GM23248 (cell line): ENCODE measurements around the gene CHD3. TPM values are rescaled to one million over a fixed set of nuclear protein-coding genes. Genes with fewer than 3 reads are reported as not detected.

Experiments used
- DNase-seq: peaks from one replicate; pipeline ENCODE4 v3.0.0-alpha.2; 2015
- H2AFZ ChIP-seq: fragments of 200-600 bp; sonication (generic); 2 replicates; pipeline ENCODE4 v1.6.1; 2016; ENCODE audit warnings: antibody characterized with exemption
- H3F3A ChIP-seq: fragments of 200-600 bp; sonication (generic); 2 replicates; pipeline ENCODE4 v1.6.1; 2016; ENCODE audit warnings: mild to moderate bottlenecking, antibody characterized with exemption, mixed run types; ENCODE audit not compliant: insufficient read depth
- H3K27ac ChIP-seq: fragments of 200-600 bp; sonication (generic); 2 replicates; pipeline ENCODE4 v1.5.1; 2016; ENCODE audit warnings: mild to moderate bottlenecking
- H3K27me3 ChIP-seq: fragments of 200-600 bp; sonication (generic); replicated peaks from 2 replicates; pipeline ENCODE4 v1.6.1; 2016; ENCODE audit warnings: mild to moderate bottlenecking; ENCODE audit not compliant: insufficient read depth
- H3K36me3 ChIP-seq: fragments of 200-600 bp; sonication (generic); 2 replicates; pipeline ENCODE4 v1.6.1; 2016; ENCODE audit warnings: low read depth, mild to moderate bottlenecking
- H3K4me1 ChIP-seq: fragments of 200-600 bp; sonication (generic); 2 replicates; pipeline ENCODE4 v1.6.1; 2016; ENCODE audit warnings: mild to moderate bottlenecking; ENCODE audit not compliant: insufficient read depth
- H3K4me2 ChIP-seq: fragments of 200-600 bp; sonication (generic); one replicate; pipeline ENCODE4 v1.6.1; 2016; ENCODE audit warnings: mild to moderate bottlenecking; ENCODE audit not compliant: unreplicated experiment
- H3K4me3 ChIP-seq: fragments of 200-600 bp; sonication (generic); 2 replicates; pipeline ENCODE4 v1.5.1; 2016; ENCODE audit warnings: mild to moderate bottlenecking
- H3K79me2 ChIP-seq: fragments of 200-600 bp; sonication (generic); 2 replicates; pipeline ENCODE4 v1.6.1; 2016; ENCODE audit warnings: mild to moderate bottlenecking; ENCODE audit not compliant: insufficient read depth
- H3K9ac ChIP-seq: fragments of 200-600 bp; sonication (generic); 2 replicates; pipeline ENCODE4 v1.6.1; 2016; ENCODE audit warnings: mild to moderate bottlenecking
- H3K9me2 ChIP-seq: fragments of 200-600 bp; sonication (generic); 2 replicates; pipeline ENCODE4 v1.6.1; 2016; ENCODE audit warnings: mixed run types, mild to moderate bottlenecking, moderate library complexity; ENCODE audit not compliant: insufficient read depth
- H3K9me3 ChIP-seq: fragments of 200-600 bp; sonication (generic); one replicate; pipeline ENCODE4 v1.6.1; 2017; ENCODE audit warnings: low read depth
- H4K20me1 ChIP-seq: fragments of 200-600 bp; sonication (generic); 2 replicates; pipeline ENCODE4 v1.6.0; 2016; ENCODE audit not compliant: insufficient read depth
- EZH2 ChIP-seq: fragments of 200-600 bp; sonication (generic); IDR thresholded peaks from 2 replicates; pipeline ENCODE4 v1.6.1; 2018; ENCODE audit warnings: antibody characterized with exemption, mild to moderate bottlenecking; ENCODE audit not compliant: insufficient read depth, poor library complexity, severe bottlenecking
- EZH2phosphoT487 ChIP-seq: fragments of 200-600 bp; sonication (generic); IDR thresholded peaks from 2 replicates; pipeline ENCODE4 v1.6.1; 2018; ENCODE audit warnings: antibody characterized with exemption, moderate library complexity, mild to moderate bottlenecking, low read depth; ENCODE audit not compliant: insufficient read depth
- WGBS, 2 experiments: methylation state at CpG; one replicate each; pipeline ENCODE4 v1.1.6; 2015 to 2017; ENCODE audit warnings: low lambda C conversion rate in 2 of 2, low coverage in 1 of 2; ENCODE audit errors: missing lambda C conversion rate in 2 of 2; 5-methylcytosine and 5-hydroxymethylcytosine counted together
- in situ Hi-C: fragments of 300-500 bp; cut with MboI; formaldehyde crosslinking; loops from 2 replicates; pipeline ENCODE4 v1.15.0; 2020
- polyA plus RNA-seq: library from polyadenylated mRNA; unstranded; fragments of >200 nt; fragmentation: Nextera tagmentation; extraction: Ambion mirVana; gene quantifications from 2 replicates; pipeline ENCODE4 v1.2.1, GENCODE V29; 2016
- total RNA-seq: library from RNA; depleted of rRNA; stranded (reverse); fragments of >200 nt; shearing (Covaris generic); gene quantifications from 2 replicates; pipeline ENCODE4 v1.2.3, GENCODE V29; 2014

CHD3 gene
- total and polyA plus RNA-seq, 2 experiments from 2014 or later = 16.0 to 73.6 TPM

DNA sequence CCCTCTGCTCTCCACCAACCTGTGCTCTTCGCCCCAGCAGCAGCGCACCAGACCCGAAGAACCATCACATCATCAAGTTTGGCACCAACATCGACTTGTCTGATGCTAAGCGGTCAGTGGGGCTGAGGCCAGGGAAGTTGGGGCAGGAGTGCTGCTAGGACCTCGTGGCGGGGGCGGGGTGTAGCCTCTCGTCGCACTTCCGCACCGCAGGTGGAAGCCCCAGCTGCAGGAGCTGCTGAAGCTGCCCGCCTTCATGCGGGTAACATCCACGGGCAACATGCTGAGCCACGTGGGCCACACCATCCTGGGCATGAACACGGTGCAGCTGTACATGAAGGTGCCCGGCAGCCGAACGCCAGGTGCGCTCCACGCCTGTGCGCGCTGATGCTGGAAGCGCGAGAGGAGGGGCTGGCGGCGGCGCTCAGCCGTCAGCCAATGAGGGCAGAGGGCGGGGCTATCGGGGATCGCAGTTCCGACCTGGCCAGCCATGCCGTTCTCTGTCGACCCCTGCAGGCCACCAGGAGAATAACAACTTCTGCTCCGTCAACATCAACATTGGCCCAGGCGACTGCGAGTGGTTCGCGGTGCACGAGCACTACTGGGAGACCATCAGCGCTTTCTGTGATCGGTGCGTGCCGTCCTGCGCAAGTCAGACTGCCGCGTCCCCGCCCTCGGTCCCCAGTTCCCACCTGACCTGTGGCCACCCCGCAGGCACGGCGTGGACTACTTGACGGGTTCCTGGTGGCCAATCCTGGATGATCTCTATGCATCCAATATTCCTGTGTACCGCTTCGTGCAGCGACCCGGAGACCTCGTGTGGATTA lies 36.9 kb upstream of the CHD3 start:
- in situ Hi-C loops = loop anchor here (10.0 kb wide), 1 partner anchor 107 kb away; no protein-coding TSS in a partner anchor
- Histone ChIP-seq H3K4me1 (0 out of 2 replicates have a peak, but pooled peaks cover 8% of the 10 kb centered on the region), H3K27ac (no peak overlapping the region), H4K20me1 (no peaks in the 10 kb centered on the region), H2AFZ (no peak overlapping the region), H3K9me3 (no peaks in the 10 kb centered on the region), H3F3A (peaks cover 36% of the 10 kb centered on the region; the same call in 1 of the 2 replicates), H3K4me2 (no peak overlapping the region), H3K4me3 (no peak overlapping the region), H3K79me2 (peaks cover 54% of the 10 kb centered on the region), H3K9me2 (no peaks in the 10 kb centered on the region), H3K36me3 (no peaks in the 10 kb centered on the region; the same call in 1 of the 2 replicates), H3K9ac (no peak overlapping the region), H3K27me3 (no peaks in the 10 kb centered on the region)
- peak; percentile 93 for DNase-seq
- TF ChIP-seq EZH2phosphoT487 (no peak), EZH2 (no peak)
- WGBS, 2 experiments = 25 to 27% methylated on average over 53 to 59 of the region's 60 CpGs

DNA sequence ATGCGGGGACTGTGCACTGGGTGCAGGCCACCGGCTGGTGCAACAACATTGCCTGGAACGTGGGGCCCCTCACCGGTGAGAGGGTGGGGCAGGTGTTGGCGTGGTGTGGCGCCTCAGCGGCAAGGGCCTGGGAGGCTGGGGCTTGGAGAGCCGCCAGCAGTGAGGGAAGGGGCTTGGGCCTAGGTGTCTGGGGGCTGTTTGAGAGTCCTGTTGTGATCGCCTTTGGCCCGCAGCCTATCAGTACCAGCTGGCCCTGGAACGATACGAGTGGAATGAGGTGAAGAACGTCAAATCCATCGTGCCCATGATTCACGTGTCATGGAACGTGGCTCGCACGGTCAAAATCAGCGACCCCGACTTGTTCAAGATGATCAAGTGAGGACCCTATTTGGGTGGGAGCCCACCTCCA lies 36.3 kb upstream of the CHD3 start:
- Histone ChIP-seq H3K9ac (no peak overlapping the region), H3K4me3 (no peak overlapping the region), H4K20me1 (no peaks in the 10 kb centered on the region), H3K4me2 (no peak overlapping the region), H3K4me1 (0 out of 2 replicates have a peak, but pooled peaks cover 8% of the 10 kb centered on the region), H2AFZ (no peak overlapping the region), H3K79me2 (peaks cover 50% of the 10 kb centered on the region), H3K27me3 (no peaks in the 10 kb centered on the region), H3F3A (peaks cover 38% of the 10 kb centered on the region; the same call in 1 of the 2 replicates), H3K9me3 (no peaks in the 10 kb centered on the region), H3K9me2 (no peaks in the 10 kb centered on the region), H3K27ac (no peak overlapping the region), H3K36me3 (no peaks in the 10 kb centered on the region; the same call in 1 of the 2 replicates)
- no peak for TF ChIP-seq EZH2
- no peak for TF ChIP-seq EZH2phosphoT487
- in situ Hi-C loops = loop anchor here (10.0 kb wide), 1 partner anchor 107 kb away; no protein-coding TSS in a partner anchor
- no peak for DNase-seq
- 76 to 81% methylated on average over 19 to 20 of the region's 20 CpGs for WGBS, 2 experiments

DNA sequence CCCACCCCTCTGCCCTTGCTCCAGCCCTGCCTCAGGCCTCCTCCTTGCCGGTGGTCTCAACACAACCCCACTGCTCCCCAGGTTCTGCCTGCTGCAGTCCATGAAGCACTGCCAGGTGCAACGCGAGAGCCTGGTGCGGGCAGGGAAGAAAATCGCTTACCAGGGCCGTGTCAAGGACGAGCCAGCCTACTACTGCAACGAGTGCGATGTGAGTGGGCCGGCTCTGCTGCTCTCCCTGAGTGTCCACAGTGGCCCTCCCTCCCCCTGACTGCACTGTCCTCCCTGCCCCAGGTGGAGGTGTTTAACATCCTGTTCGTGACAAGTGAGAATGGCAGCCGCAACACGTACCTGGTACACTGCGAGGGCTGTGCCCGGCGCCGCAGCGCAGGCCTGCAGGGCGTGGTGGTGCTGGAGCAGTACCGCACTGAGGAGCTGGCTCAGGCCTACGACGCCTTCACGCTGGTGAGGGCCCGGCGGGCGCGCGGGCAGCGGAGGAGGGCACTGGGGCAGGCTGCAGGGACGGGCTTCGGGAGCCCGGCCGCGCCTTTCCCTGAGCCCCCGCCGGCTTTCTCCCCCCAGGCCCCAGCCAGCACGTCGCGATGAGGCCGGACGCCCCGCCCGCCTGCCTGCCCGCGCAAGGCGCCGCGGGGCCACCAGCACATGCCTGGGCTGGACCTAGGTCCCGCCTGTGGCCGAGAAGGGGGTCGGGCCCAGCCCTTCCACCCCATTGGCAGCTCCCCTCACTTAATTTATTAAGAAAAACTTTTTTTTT lies 35.5 kb upstream of the CHD3 start:
- 86 to 89% methylated on average over 22 to 46 of the region's 51 CpGs for WGBS, 2 experiments
- Histone ChIP-seq H4K20me1 (no peaks in the 10 kb centered on the region), H3K9me2 (no peaks in the 10 kb centered on the region), H3K4me3 (no peak overlapping the region), H3K79me2 (peaks cover 45% of the 10 kb centered on the region), H3K9ac (no peak overlapping the region), H3K27ac (no peak overlapping the region), H2AFZ (no peak overlapping the region), H3K27me3 (no peaks in the 10 kb centered on the region), H3K4me1 (0 out of 2 replicates have a peak, but pooled peaks cover 8% of the 10 kb centered on the region), H3K9me3 (no peaks in the 10 kb centered on the region), H3K4me2 (no peak overlapping the region), H3K36me3 (no peaks in the 10 kb centered on the region; the same call in 1 of the 2 replicates), H3F3A (peaks cover 38% of the 10 kb centered on the region; the same call in 1 of the 2 replicates)
- no peak for DNase-seq
- in situ Hi-C loops = loop anchor here (10.0 kb wide), 1 partner anchor 108 kb away; no protein-coding TSS in a partner anchor
- TF ChIP-seq EZH2phosphoT487 (no peak), EZH2 (no peak)

DNA sequence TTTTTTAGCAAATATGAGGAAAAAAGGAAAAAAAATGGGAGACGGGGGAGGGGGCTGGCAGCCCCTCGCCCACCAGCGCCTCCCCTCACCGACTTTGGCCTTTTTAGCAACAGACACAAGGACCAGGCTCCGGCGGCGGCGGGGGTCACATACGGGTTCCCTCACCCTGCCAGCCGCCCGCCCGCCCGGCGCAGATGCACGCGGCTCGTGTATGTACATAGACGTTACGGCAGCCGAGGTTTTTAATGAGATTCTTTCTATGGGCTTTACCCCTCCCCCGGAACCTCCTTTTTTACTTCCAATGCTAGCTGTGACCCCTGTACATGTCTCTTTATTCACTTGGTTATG lies 34.9 kb upstream of the CHD3 start:
- TF ChIP-seq EZH2 (no peak), EZH2phosphoT487 (no peak)
- peaks cover 44% of the 10 kb centered on the region for H3K79me2 ChIP-seq
- H3K4me3 ChIP-seq = no peak overlapping the region
- 90 to 92% methylated on average over 15 to 21 of the region's 21 CpGs for WGBS, 2 experiments
- H3K9me2 ChIP-seq = no peaks in the 10 kb centered on the region
- DNase-seq = no peak
- no peaks in the 10 kb centered on the region for H3K27me3 ChIP-seq
- H3K36me3 ChIP-seq = no peaks in the 10 kb centered on the region; the same call in 1 of the 2 replicates
- H3K27ac ChIP-seq = no peak overlapping the region
- no peak overlapping the region for H2AFZ ChIP-seq
- no peak overlapping the region for H3K9ac ChIP-seq
- in situ Hi-C loops = loop anchor here (10.0 kb wide), 1 partner anchor 109 kb away; no protein-coding TSS in a partner anchor
- H3K4me2 ChIP-seq = no peak overlapping the region
- peaks cover 38% of the 10 kb centered on the region; the same call in 1 of the 2 replicates for H3F3A ChIP-seq
- H3K9me3 ChIP-seq = no peaks in the 10 kb centered on the region
- H4K20me1 ChIP-seq = no peaks in the 10 kb centered on the region
- 0 out of 2 replicates have a peak, but pooled peaks cover 9% of the 10 kb centered on the region for H3K4me1 ChIP-seq
